WI38 (cell line): Measurements from ENCODE around the gene MSI2.

Source experiments
- H3K4me3 ChIP-seq: 2 replicates; pipeline ENCODE4 v1.5.1; 2011; ENCODE audit warnings: low read depth, mild to moderate bottlenecking, control low read depth, low read length
- CTCF ChIP-seq: IDR thresholded peaks from 2 replicates; pipeline ENCODE4 v1.5.1; 2012; ENCODE audit warnings: low read depth, mild to moderate bottlenecking, control low read depth, low read length

The MSI2 gene

DNA sequence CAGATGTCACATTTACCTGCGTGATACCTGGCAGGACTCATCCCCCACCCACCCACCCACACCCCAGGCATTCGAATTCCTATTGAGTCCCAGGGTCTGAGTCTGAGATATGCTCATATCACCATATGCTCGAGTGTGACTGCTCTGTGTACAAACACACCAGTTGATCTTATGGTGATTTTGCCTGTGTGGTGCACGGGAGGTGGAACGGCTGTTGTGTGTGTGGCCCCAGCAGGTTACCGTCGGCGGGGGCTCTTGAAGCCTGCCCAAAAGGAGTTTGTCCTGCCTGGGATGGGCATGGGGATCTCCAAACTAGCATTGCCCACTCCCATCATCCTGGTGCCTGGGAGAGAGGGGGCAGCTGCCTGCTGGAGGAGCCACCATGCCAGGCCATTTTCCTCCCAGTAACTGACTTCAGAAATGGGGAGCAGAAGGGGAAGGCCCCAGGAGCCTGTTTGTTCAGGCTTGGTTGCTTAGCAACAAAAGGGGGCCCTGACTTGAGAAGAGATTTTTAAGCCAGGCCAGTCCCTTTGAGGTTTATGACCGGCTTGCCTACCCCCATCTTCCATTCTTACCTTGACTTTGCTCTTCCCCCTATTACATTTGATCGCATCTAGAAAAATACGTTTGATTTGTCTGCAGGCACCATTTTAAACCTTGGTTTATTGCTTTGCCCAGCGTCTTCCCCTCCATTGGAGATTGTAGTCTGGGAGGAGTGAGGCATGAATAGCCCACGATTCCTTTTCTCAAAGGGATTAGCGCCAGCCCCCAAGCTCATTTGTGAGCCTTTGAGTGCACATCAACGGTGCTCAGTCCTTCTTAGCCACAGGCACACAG lies 271.1 kb downstream of the MSI2 start:
- no peak for TF ChIP-seq CTCF
- H3K4me3 ChIP-seq: no peak overlapping the region

GRCh38 chr17:57528058-57528451 lies 271.7 kb downstream of the MSI2 start:
- TF ChIP-seq CTCF: no peak
- H3K4me3 ChIP-seq: no peak overlapping the region

- TF ChIP-seq CTCF: no peak
- H3K4me3 ChIP-seq: no peak overlapping the region
Observed at GRCh38 chr17:57530026-57530425, 273.7 kb downstream of the MSI2 start.

DNA sequence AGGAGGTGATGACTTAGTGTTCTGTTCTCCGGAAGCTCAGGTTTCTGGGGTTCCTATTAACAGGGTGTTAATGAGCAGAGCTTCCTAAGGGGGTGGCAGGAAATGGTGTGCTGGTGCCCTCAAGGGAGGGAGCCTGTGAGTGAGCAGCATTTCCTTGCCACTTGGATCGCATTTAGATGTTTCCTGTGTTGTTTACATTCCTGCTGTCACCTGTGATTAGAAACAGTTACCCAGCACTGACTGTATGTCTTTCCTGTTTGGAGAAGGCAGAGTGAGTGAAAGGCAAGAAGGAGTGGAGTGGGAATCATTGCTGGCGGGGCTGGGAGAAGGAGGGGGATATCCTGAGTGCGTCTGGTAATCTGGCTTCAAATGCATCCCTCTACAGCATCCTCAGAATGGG lies 274.2 kb downstream of the MSI2 start:
- TF ChIP-seq CTCF: no peak
- no peak overlapping the region for H3K4me3 ChIP-seq

- no peak for TF ChIP-seq CTCF
- H3K4me3 ChIP-seq: no peak overlapping the region
Observed at GRCh38 chr17:57531078-57531477, 274.8 kb downstream of the MSI2 start.

- no peak overlapping the region for H3K4me3 ChIP-seq
- no peak for TF ChIP-seq CTCF
Observed at GRCh38 chr17:57531648-57532504, 275.6 kb downstream of the MSI2 start.

GRCh38 chr17:57532556-57532955 lies 276.2 kb downstream of the MSI2 start:
- TF ChIP-seq CTCF: no peak
- H3K4me3 ChIP-seq: no peak overlapping the region
